Hepatocyte (in vitro differentiated cells): ENCODE results near the gene CCT6B.

ENCODE experiments used
- EZH2phosphoT487 ChIP-seq: fragments of 200-600 bp; sonication (generic); IDR thresholded peaks from one replicate; pipeline ENCODE4 v1.6.1; 2018; ENCODE audit warnings: antibody characterized with exemption, mild to moderate bottlenecking, low read depth, moderate library complexity; ENCODE audit not compliant: unreplicated experiment, severe bottlenecking
- TF ChIP-seq, protein P1 (sequence below): fragments of 200-600 bp; sonication (generic); IDR thresholded peaks from 2 replicates; pipeline ENCODE4 v1.5.1; 2016; ENCODE audit warnings: antibody characterized with exemption, mild to moderate bottlenecking; ENCODE audit not compliant: poor library complexity

DNA sequence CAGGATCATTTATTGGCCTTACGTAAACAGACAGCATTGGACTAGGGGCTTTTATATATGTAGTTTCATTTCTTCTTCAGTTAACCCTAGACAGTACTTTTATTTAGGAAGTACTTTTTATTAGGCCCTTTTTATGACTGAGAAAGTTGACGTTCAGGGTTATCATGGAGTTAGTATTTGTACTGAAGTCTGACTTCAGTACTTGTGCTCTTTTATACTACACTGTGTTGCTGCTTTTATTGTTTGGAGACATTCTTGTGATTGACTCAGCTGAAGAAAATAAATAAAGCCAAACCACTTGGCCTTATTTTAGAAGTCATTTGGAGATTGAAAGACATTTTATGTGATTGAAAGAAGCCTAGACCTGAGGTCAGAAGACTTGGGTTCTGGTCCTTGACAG lies 26.0 kb upstream of the CCT6B start:
- TF ChIP-seq, protein P1, sequence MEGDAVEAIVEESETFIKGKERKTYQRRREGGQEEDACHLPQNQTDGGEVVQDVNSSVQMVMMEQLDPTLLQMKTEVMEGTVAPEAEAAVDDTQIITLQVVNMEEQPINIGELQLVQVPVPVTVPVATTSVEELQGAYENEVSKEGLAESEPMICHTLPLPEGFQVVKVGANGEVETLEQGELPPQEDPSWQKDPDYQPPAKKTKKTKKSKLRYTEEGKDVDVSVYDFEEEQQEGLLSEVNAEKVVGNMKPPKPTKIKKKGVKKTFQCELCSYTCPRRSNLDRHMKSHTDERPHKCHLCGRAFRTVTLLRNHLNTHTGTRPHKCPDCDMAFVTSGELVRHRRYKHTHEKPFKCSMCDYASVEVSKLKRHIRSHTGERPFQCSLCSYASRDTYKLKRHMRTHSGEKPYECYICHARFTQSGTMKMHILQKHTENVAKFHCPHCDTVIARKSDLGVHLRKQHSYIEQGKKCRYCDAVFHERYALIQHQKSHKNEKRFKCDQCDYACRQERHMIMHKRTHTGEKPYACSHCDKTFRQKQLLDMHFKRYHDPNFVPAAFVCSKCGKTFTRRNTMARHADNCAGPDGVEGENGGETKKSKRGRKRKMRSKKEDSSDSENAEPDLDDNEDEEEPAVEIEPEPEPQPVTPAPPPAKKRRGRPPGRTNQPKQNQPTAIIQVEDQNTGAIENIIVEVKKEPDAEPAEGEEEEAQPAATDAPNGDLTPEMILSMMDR: no peak
- no peak for TF ChIP-seq EZH2phosphoT487
